KMS-11 (cell line): ENCODE measurements around the gene GADD45GIP1.

Experiments
- H2AFZ ChIP-seq: fragments of 200-600 bp; sonication (generic); 2 replicates; pipeline ENCODE4 v1.6.1; 2016; ENCODE audit warnings: antibody characterized with exemption, mixed run types, low read depth
- H3K27ac ChIP-seq: fragments of 200-600 bp; sonication (generic); 2 replicates; pipeline ENCODE4 v1.6.1; 2016; ENCODE audit warnings: mild to moderate bottlenecking, mixed run types
- H3K27me3 ChIP-seq: fragments of 200-600 bp; sonication (generic); 2 replicates; pipeline ENCODE4 v1.6.1; 2017; ENCODE audit warnings: mild to moderate bottlenecking, low read depth, mixed run types, moderate library complexity; ENCODE audit not compliant: insufficient read depth
- H3K36me3 ChIP-seq: fragments of 200-600 bp; sonication (generic); 2 replicates; pipeline ENCODE4 v1.6.1; 2017; ENCODE audit warnings: mild to moderate bottlenecking, mixed run types; ENCODE audit not compliant: insufficient read depth
- H3K4me1 ChIP-seq: fragments of 200-600 bp; sonication (generic); 2 replicates; pipeline ENCODE4 v1.6.1; 2016; ENCODE audit warnings: mild to moderate bottlenecking, low read depth, mixed run types; ENCODE audit not compliant: poor library complexity, severe bottlenecking
- H3K4me2 ChIP-seq: fragments of 200-600 bp; sonication (generic); 2 replicates; pipeline ENCODE4 v1.7.0; 2016; ENCODE audit warnings: mild to moderate bottlenecking, mixed run types
- H3K4me3 ChIP-seq: fragments of 200-600 bp; sonication (generic); IDR thresholded peaks from 2 replicates; pipeline ENCODE4 v1.6.1; 2017; ENCODE audit warnings: low read depth, low read length, mixed read lengths; ENCODE audit not compliant: insufficient read depth
- H3K79me2 ChIP-seq: fragments of 200-600 bp; sonication (generic); 2 replicates; pipeline ENCODE4 v1.6.1; 2016; ENCODE audit warnings: low read depth, mixed run types; ENCODE audit not compliant: insufficient read depth
- H3K9ac ChIP-seq: fragments of 200-600 bp; sonication (generic); 2 replicates; pipeline ENCODE4 v1.6.1; 2016; ENCODE audit warnings: mild to moderate bottlenecking, mixed run types
- H4K20me1 ChIP-seq: fragments of 200-600 bp; sonication (generic); 2 replicates; pipeline ENCODE4 v1.6.1; 2016; ENCODE audit warnings: mild to moderate bottlenecking, mixed run types; ENCODE audit not compliant: insufficient read depth
- CTCF ChIP-seq: fragments of 200-600 bp; sonication (generic); conservative IDR thresholded peaks from 2 replicates; pipeline ENCODE4 v1.6.1; 2017; ENCODE audit warnings: low read depth, mild to moderate bottlenecking, antibody characterized with exemption, low read length, moderate library complexity, mixed read lengths

Gene GADD45GIP1

GRCh38 chr19:12975221-12975741 is 18.3 kb upstream of the GADD45GIP1 start:
- no peaks in the 10 kb centered on the region for H3K79me2 ChIP-seq
- no peak overlapping the region for H3K9ac ChIP-seq
- no peak overlapping the region for H3K27ac ChIP-seq
- no peaks in the 10 kb centered on the region for H4K20me1 ChIP-seq
- H3K27me3 ChIP-seq, result peaks cover 11% of the 10 kb centered on the region; the same call in 1 of the 2 replicates
- no peak overlapping the region for H3K4me3 ChIP-seq
- no peak for TF ChIP-seq CTCF
- H3K4me2 ChIP-seq, result no peak overlapping the region
- no peak overlapping the region for H2AFZ ChIP-seq
- peaks cover 14% of the 10 kb centered on the region for H3K4me1 ChIP-seq
- H3K36me3 ChIP-seq, result no peaks in the 10 kb centered on the region

- Histone ChIP-seq H3K4me3 (no peak overlapping the region), H3K27me3 (peaks cover 4% of the 10 kb centered on the region; the same call in 1 of the 2 replicates), H3K4me2 (peak overlapping the region; percentile 48), H2AFZ (peak overlapping the region; percentile 38; the same call in 1 of the 2 replicates), H3K36me3 (no peaks in the 10 kb centered on the region), H4K20me1 (no peaks in the 10 kb centered on the region), H3K79me2 (no peaks in the 10 kb centered on the region), H3K4me1 (peaks cover 14% of the 10 kb centered on the region), H3K27ac (peak overlapping the region; percentile 13; the same call in 1 of the 2 replicates), H3K9ac (peak overlapping the region; percentile 22; the same call in 1 of the 2 replicates)
- no peak for TF ChIP-seq CTCF
Measured at GRCh38 chr19:12974301-12975220, 17.5 kb upstream of the GADD45GIP1 start.

- H3K36me3 ChIP-seq, result no peaks in the 10 kb centered on the region
- no peak overlapping the region for H2AFZ ChIP-seq
- no peak for TF ChIP-seq CTCF
- H3K27me3 ChIP-seq, result no peaks in the 10 kb centered on the region
- no peaks in the 10 kb centered on the region for H3K79me2 ChIP-seq
- H3K4me3 ChIP-seq, result no peak overlapping the region
- no peak overlapping the region for H3K27ac ChIP-seq
- no peaks in the 10 kb centered on the region for H4K20me1 ChIP-seq
- no peak overlapping the region for H3K4me2 ChIP-seq
- H3K9ac ChIP-seq, result no peak overlapping the region
- peaks cover 14% of the 10 kb centered on the region for H3K4me1 ChIP-seq
Measured at GRCh38 chr19:12973236-12973635, 16.2 kb upstream of the GADD45GIP1 start.

GRCh38 chr19:12970070-12970820 is 13.2 kb upstream of the GADD45GIP1 start:
- Histone ChIP-seq H3K4me1 (peaks cover 18% of the 10 kb centered on the region), H3K9ac (no peak overlapping the region), H3K27ac (no peak overlapping the region), H3K4me2 (no peak overlapping the region), H2AFZ (no peak overlapping the region), H3K27me3 (no peaks in the 10 kb centered on the region), H3K4me3 (no peak overlapping the region), H3K79me2 (no peaks in the 10 kb centered on the region), H4K20me1 (no peaks in the 10 kb centered on the region), H3K36me3 (no peaks in the 10 kb centered on the region)
- no peak for TF ChIP-seq CTCF
